ENCODE measurements around the gene MRPL10.

Gene MRPL10

DNA sequence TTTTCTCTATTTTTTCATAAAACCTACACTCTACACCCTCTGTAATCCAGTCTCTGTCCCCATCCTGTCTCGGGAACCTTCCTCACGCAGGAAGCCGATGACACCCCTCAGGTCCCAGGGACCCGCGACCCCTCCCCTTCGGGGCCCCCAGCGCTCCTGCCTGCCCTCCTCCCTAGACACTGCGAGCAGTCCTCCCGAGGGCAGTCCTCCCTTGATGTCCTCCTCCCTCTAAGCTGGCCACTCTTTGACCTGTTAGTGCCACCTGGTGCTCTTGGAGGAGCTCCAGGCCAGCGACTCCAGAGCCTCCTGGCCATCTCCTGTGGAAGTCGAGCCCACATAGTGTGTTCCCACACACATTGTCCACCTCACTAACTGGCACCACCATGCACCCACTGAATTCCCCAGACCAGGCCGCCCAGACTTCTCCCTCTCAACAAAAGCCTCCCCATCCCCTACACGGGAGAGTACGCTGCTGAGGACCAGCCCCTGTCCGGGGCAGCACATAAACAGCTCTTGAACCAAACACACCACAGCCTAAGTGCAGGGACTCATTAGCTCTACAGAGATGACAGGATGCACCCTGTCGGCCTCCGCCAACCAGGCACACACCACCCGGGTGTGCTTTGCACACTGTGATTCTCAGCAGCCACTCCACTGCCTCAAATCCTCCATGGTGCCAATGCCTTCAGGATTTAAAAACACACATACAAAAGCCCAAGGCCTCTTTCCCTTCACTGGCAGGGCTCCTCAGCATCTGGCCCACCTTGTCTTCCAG lies 19.0 kb downstream of the MRPL10 start:
- DNase-seq (ENCODE audit: low read depth), result no peak

DNA sequence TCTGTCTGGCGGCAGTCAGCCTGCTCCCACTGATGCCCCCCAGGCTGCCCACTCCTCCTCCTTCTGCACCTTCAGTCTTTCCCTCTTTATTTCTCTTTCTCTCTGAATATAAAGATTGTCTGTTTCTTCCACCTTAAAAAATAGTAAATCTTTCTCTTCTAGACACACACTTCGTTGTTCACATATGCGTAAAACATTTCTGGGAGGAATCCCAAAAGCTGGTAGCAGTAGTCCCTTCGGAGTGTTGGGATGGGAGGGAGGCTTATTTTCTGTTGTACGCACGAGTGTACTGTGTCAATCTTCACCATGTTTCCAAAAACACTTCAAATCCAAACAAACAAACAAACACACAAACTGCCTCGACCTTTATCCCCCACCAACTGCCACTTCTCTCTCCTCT lies 19.6 kb downstream of the MRPL10 start:
- no peak for DNase-seq (ENCODE audit: low read depth)

DNA sequence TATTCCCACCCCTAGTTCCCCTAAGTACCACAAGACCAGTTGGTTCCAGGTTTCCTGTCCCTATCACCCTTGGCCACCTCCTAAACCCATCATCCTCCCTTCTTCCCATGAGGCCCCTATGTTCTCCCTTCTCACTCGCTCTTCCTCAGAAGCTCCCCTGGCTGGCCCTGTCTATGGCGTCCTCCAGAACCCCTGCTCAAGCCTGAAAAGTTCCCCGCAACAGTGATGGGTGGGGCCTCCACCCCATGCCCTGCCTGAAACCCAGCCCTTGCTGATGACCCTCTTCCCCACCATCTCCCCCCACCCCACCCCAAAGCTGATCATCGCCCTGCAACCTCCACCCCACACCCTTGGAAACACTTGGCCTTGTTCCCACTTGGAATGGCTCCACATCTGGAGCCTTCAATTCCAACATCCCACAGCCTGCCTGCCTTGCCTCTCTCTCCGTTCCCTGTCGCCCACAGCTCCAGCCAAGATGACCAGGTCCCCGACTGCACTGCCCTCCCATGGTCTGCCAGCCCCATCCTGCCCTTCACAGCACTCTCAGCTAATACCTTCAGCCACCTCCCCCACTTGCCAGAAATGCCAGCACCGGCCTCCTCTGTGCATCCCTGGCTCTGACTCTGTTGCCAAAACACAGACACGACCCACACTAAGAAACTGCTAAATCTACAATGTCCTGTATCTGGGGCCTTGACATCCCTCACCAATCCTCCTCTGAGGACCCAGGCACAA lies 20.3 kb downstream of the MRPL10 start:
- no peak for DNase-seq (ENCODE audit: low read depth)

DNA sequence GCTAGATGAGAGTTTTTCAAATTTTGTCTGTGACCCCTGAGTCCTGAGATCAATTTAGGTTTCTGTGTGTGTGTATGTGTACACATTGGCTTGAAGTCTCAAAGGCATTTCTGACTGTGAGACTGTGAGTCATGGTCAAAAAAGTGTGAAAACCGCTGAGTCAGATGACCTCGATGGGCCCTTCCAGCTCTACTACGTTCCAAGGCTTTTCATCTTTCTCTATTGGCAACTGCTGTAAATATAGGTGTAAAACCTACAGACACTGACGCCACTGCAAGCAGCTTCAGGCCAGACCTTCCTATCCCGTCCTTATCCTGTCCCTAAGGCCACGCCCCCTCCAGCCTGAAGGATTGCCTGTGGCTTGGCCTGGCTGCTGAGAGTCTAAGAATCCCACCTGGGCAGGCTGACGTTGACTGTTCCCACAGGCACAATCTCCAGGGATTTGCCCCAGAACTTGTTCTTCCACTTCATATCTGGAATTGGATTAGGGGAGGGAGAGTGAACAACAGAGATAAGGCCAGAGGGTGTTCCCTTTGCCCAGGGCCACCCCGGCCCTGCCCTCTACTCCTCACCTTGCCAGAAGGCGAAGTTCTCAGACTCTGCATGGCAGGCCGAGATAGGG lies 21.0 kb downstream of the MRPL10 start:
- DNase-seq (ENCODE audit: low read depth), result no peak

DNA sequence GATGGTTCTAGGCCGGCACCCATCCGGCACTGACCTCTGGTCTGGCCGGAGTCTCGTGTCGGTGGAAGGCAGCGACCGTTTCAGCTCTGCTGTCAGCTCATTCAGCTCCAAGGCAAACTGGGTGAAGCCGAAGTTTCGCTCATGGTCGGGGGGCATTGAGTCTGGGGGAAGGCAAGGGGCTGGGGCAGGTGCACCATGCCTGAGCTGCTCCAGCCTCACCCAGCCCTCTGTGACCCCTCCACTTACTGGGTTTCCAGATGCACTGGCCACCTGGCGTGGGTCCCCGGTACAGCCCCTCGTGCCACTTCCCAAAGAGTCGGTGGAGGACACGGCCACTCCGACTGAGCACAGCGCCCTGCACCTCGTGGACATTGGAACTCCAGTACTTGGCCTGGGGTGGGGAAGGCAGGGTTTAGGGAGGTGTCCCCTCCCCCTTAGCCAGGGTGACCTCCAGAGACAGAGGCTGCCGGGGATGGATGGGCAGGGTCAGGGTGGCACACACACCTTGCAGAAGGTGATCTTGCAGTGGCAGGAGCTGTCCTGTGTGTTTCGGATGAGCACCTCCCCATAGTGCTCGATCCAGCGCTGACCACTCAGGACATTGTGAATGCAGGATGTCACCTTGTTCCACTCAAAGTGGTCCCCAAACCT lies 22.4 kb downstream of the MRPL10 start:
- DNase-seq (ENCODE audit: low read depth), result no peak

DNA sequence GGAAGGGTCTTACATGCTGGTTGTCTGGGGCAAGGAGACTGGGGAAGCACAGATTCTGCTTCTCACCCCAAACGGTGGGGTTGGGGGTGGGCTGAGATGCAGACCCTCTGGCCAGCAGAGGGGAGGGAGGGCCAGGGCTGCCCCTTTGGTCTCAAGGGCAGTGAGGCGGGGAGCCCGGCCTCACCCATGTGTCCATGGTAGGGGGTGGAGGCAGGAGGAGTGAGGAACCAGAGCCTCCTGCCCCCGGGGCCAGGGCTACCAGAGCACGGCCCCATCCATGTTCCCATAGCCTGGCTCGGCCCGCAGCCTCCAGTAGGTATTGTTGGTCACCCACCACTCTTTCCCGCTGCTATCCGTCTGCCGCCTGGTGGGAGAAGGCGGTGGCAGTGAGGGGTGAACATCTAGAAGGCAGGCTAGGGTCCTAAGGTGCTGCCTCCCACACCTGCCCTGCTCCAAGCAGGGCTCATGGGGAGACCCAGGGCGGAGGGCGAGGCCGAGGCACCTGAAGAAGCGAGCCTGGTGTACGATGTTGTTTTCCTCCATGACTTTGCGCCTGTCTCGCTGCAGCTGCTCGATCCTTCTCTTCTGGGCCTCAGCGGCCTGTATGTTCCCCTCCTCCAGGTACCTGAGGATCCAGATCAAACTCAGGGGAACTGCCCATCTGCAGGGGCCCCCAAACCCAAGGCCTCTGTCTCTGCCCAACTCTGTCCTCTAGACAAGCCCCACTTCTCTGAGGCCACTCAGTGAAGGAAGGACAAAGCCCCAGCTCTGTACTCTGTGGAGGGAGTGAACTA lies 23.1 kb downstream of the MRPL10 start:
- DNase-seq (ENCODE audit: low read depth), result no peak

DNA sequence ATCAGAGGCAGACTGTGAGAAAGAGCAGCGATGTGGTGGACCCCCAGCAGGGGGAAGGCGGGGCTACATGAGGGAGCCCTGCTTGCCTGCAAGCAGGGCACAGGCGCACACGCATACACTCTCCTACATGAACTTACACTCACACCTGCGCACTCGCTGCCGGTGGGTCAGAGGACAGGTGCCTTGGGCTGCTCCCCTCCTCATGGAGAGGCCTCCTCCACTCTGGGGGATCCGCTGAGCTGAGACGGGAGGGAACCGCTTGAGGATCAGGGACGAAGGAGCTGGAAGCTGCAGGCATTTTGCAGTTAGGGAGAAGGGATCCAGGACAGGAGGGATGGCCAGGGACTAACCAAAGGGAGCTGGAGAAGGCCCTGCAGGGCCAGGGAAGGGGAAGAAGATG lies 23.9 kb downstream of the MRPL10 start:
- DNase-seq (ENCODE audit: low read depth), result no peak

DNA sequence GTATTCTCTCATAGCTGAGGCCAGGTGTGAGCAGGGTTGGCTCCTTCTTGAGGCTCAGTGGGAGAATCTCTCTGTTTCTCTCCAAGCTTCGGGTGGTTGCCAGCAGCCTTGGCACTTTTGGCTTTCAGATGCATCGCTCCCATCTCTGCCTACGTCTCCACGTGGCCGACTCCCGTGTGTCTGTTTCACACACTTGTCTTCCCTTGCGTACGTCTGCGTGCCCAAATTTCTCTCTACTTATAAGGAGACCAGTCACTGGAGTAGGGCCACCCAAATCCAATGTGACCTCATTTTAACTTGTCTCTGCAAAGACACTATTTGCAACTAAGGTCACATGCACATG lies 24.5 kb downstream of the MRPL10 start:
- no peak for DNase-seq (ENCODE audit: low read depth)

DNA sequence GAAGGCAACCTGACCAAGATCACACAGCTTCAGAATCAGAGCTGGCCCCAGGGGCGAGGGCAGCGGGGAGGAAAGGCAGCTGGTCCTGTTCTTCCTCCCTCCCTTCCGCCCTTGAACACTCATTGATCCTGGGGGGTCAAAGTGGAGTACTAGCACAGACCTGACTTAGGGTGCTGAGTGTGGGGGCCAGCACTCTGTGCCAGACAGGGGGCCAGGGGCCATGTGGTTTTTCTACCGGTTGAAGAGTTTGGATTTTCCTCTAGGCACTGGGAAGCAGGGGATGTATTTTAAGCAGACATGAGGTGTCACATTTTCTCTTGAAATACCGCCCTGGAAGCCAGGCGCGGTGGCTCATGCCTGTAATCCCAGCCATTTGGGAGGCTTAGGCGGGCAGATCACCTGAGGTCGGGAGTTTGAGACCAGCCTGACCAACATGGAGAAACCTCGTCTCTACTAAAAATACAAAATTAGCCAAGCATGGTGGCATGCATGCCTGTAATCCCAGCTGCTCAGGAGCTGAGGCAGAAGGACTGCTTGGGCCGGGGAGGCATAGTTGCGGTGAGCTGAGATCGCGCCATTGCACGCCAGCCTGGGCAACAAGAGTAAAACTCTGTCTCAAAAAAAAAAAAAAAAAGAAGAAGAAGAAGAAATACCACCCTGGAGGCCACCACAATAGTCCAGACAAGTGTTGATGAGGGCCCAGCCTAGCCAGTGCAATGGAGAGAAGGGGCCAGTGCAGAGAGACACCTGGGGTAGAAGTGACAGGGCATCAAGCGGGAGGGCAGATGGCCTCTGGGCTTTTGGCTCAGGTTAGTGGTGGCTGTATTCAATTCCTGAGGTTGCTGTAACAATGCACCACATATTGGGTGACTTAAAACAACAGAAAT lies 25.1 kb downstream of the MRPL10 start:
- no peak for DNase-seq (ENCODE audit: low read depth)

DNA sequence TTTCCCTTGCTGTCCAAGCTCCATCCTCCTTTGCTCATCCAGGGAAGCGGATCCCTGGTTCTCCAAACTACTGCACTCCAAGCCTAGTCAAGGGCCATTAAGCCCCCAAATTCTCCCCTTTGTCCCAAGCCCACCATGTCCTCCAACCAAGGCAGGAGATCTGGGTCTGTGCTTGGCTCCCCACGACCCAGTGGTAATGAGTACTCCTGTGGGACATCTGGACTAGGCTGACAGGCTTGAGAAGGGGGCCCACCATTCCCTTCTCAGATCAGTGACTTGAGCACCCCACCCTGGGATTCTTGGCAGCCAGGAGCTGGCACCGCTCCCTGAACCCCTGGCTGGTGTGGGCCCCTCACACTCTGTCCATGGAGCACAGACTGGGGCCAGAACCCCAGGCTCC lies 26.9 kb downstream of the MRPL10 start:
- no peak for DNase-seq (ENCODE audit: low read depth)

DNA sequence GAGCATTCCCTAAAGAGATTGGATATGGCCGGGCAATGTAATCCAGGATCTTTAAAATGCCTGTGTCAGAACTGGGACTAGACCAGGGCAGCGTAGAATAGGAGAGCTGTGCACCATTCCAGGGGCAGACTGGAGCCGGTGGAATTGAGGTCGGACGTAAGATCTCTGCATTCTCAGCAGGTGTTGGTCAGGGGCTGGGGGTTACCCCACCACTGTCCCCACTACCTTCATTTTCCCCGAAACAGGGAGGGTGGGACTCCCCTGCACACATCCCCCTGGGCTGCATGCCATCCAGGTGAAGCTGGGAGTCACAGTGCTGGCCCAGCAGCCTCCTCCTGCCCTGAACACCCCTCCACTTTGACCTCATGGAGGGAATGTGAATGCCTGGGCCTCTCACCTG lies 27.6 kb downstream of the MRPL10 start:
- no peak for DNase-seq (ENCODE audit: low read depth)

DNA sequence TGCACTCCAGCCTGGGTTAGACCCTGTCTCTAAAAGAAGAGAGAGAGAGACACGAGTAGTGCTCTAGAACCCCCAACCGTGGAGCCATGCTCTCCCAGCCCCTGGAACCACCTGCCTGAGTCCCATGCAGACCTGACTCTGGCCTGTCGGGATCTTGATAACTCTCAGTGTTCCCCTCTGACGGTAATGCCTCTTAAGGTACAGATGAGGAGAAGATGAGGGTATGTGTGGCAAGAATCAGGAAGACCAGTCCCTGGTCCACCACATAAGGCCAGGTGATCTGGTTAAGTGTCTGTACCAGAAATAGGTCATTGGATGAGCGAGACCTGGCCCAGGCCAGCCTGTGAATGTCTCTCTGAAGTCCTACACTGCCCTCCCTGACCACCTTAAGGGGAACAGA lies 28.1 kb downstream of the MRPL10 start:
- DNase-seq (ENCODE audit: low read depth), result no peak

DNA sequence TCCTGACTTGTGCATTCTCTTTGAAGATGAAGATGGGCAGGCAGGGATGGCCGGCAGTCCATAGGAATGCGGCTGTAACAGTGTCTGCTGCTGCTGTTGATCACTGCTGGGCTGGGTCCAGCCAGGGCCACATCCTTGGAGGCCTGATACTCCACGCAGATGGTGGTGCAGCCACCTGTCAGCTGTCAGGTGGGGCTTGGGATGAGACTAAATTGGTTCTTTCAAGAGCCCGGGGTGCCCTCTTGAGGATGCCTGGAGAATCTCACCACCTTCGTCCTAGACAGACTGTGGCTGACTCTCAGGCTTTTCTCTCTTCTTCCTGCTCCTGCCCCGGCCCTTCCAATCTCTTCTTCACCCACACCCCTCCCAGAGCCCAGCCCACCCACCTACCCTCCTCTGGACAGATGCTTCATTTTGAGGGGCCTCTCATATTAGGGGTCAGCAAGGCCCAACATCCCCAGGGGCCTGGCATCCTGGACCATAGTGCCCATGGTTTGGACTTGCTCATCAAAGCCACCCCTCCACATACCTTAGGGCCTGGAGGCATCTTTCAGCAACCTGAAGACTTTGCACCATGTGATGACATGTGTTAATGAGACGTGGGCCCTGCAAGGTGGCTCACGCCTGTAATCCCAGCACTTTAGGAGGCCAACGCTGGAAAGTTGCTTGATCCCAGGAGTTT lies 28.9 kb downstream of the MRPL10 start:
- no peak for DNase-seq (ENCODE audit: low read depth)

DNA sequence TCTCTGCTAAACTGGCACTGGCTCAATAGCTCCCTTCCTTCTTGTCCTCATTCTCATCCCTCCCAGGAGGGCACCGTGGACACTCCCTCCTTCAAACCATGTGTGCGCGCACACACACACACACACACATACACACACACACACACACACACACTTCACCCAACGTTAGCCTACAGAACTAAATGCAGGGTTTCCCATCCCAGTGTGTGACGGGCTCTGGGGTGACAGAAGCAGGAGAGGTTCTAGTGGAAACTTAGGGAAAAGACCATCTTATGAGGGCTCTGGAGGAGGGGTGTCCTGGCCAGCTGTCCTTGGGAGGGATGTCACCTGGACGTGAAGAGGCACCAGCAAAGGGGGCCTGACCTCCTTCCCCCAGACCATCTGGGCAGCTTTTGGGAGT lies 29.4 kb downstream of the MRPL10 start:
- DNase-seq (ENCODE audit: low read depth), result no peak

DNA sequence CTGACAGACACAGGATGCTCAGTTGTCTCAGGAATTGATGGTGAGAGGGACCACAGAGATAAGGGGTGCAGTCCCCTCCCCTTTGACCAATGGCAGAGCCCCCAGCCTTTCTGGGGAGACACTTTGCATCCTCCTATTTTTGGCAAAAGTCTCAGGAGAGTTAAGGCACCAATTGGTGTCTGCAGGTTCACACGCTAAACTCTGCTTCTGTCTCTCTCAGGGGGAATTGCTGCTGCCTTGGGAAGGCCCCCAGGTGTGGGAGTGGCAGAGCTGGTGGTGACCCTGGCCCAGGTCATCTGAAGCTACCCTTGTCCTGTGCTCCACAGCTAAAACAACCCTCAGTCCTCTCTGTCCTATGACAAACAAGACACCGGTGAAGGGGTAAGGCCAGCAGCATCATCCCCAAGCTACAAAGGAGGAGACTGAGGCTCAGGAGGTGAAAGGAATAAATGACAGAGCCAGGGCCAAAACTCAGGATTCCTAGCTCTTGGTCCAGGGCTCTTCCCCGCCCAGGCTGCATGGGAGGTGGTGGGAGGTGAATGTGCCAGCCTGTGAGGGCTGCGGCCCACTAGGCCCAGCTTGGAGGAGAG lies 30.1 kb downstream of the MRPL10 start:
- no peak for DNase-seq (ENCODE audit: low read depth)

DNA sequence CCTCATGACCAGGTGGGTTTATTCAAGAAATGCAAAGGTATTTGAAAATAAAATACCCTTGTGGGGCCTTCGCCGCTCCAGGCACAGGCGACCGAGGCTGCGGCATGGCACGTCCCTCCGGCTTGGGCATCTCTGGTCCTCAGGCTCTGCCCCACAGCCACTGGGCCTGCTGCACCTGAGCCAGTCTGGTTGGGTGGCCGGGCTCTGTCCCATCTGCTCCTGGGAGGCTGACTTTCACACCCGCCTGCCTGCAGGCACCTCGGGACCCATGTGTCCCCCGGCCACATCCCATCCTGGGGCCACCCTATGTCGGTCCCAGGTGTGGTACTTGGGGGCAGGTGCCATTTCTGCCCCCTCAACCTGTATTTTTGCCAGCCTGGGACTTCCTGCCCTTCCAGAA lies 30.7 kb downstream of the MRPL10 start:
- no peak for DNase-seq (ENCODE audit: low read depth)

DNA sequence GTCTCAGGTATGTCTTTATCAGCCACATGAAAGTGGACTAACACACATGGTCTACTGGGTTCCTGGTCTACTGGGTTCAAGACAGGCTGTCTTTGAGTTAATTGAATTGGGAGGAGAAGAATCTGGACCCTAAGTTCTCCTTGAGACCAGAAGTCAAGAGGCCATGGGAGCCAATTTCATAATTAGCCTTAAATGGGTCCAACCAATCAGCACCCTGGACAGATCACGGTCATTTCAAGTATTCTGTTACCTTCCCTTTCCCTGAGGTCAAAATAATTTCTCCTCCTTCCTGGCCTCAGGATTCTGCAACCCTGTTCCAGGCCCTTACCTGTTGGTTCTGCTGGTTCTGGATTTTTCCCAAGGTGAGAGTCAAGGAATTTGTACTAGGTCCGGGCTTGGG lies 33.5 kb downstream of the MRPL10 start:
- DNase-seq (ENCODE audit: low read depth), result no peak

DNA sequence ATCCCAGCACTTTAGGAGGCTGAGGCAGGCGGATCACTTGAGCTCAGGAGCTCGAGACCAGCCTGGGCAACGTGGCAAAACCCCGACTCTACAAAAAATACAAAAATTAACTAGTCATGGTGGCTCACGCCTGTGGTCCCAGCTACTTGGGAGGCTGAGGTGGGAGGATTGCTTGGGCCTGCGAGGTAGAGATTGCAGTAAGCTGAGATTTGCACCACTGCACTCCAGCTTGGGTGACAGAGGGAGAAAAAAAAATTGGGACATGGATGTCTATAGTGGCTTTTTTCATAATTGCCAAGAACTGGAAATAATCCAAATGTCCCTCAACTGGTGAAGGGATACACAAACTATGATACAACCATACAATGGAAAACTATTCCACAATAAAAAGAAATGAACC lies 38.4 kb downstream of the MRPL10 start:
- DNase-seq (ENCODE audit: low read depth), result no peak

DNA sequence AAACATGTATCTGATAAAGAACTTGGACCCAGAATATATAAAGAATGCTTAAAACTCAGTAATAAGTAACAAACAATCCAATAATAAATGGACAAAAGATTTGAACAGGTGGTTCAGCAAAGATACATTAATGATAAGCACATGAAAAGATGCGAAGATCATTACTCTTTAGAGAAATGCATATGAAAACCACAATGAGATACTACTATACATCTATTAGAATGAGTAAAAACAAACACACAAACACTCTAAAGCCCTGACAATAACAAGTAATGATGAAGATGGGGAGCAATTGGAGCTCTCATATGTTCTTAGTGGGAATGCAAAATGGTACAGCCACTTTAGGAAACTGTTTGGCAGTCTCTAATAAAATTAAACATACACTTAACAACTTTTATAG lies 38.9 kb downstream of the MRPL10 start:
- DNase-seq (ENCODE audit: low read depth), result no peak

DNA sequence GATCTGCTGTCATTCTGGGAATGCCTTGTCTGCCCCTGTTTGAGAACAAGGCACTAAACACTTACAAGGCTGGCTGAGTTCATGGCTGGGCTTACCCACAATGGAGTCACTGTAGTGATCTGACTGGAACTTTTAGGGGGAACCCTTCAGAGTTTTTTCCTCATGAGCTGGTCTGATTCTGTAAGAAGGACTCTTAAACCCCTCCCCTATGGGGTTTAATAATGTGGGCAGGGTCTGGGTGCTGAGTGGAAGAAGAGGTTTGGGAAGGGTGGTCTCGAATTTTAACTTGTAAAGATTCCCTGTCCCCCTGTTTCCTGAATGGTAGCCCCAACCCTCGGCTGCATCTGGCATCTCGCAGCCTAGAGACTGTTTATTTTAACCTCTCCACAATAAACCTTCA lies 40.3 kb downstream of the MRPL10 start:
- no peak for DNase-seq (ENCODE audit: low read depth)
